ENCODE results near the gene MKRN2OS. TPM values are rescaled to one million over a fixed set of nuclear protein-coding genes. Genes with fewer than 3 reads are reported as not detected.

Gene MKRN2OS
- polyA plus RNA-seq, 1 experiment, result not detected

DNA sequence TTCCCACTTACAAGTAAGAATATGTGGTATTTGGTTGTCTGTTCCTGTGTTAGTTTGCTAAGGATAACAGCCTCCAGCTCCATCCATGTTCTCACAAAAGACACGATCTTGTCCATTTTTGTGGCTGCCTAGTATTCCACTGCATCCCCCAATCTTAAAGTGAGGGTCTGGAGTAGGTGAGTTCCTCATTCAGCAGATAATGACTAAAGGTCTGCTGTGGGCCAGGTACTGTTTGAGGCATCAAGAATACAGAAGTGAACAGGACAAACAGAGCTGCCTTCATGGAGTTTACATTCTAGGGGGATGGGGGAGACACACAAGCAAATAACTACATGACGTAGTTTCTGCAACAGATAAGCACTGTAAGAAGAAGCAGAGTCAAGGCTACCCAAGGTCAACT lies 24.3 kb downstream of the MKRN2OS start:
- TF ChIP-seq, protein P1, sequence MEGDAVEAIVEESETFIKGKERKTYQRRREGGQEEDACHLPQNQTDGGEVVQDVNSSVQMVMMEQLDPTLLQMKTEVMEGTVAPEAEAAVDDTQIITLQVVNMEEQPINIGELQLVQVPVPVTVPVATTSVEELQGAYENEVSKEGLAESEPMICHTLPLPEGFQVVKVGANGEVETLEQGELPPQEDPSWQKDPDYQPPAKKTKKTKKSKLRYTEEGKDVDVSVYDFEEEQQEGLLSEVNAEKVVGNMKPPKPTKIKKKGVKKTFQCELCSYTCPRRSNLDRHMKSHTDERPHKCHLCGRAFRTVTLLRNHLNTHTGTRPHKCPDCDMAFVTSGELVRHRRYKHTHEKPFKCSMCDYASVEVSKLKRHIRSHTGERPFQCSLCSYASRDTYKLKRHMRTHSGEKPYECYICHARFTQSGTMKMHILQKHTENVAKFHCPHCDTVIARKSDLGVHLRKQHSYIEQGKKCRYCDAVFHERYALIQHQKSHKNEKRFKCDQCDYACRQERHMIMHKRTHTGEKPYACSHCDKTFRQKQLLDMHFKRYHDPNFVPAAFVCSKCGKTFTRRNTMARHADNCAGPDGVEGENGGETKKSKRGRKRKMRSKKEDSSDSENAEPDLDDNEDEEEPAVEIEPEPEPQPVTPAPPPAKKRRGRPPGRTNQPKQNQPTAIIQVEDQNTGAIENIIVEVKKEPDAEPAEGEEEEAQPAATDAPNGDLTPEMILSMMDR (IDR thresholded peaks at IDR 0.05; ENCODE audit: low read depth, low read length), result no peak
- DNase-seq (ENCODE audit: low read depth, low spot score), result no peak
- H3K4me3 ChIP-seq (ENCODE audit: low read depth, low read length), result no peak overlapping the region
- H3K9me3 ChIP-seq (ENCODE audit: control insufficient read depth, insufficient read depth, low read length), result no peaks in the 10 kb centered on the region
- ChIA-PET POLR2A (no interaction called here), CTCF (no interaction called here)
- no peak overlapping the region for H3K27ac ChIP-seq (ENCODE audit: low read depth, low read length)
- no peaks in the 10 kb centered on the region for H3K27me3 ChIP-seq (ENCODE audit: control insufficient read depth, insufficient read depth, low read length)

DNA sequence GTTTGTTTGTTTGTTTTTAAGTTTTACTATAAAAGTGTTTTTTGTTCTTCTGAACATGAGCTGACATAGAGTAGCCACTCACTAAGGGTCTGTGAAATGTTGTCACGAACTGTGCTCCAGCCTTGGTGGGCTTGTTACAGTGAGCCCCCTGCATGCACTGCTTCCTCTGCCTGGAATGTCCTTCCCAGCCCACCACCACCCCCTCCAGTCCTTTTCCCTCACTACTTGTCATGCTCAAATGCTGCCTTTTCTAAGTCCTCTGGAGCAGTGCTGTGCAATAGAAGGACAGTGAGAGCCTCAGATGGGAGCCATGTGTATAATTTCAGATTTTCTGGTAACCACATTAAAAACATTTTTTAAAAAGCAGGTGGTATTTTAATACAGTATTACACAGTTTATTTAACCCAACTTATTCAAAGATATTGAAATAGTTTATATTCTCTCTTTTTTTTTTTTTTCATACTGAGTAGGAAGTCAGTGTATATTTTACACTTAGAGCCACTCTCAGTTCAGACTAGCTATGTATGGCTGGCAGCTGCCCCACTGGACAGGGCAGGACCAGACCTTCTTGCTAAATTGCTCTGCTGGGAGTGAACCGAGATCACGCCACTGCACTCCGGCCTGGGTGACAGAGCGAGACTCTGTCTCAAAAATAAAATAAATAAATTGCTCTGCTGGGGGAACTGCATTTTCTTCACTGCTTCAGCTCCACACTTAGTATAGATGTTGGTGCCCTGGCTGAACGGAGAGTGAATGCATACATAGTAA lies 26.9 kb downstream of the MKRN2OS start:
- CTCF ChIA-PET, result interaction anchor here (0.7 kb wide), 1 partner anchor 342 kb away, joined by 4 read pairs; no protein-coding TSS in a partner anchor

DNA sequence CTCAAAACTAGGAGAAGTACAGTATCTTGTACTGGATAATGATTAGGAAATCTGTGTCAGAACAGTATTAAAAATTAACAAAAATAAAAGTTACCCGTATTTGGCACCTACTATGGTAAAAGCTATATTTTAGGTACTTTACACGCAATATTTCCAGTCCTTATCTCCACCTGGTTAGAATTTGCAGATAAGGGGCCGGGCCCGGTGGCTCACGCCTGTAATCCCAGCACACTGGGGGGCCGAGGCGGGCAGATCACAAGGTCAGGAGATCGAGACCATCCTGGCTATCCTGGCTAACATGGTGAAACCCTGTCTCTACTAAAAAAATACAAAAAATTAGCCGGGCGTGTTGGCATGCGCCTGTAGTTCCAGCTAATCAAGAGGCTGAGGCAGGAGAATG lies 28.4 kb downstream of the MKRN2OS start:
- no peak overlapping the region for H3K27ac ChIP-seq (ENCODE audit: low read depth, low read length)
- no peaks in the 10 kb centered on the region for H3K27me3 ChIP-seq (ENCODE audit: control insufficient read depth, insufficient read depth, low read length)
- CTCF ChIA-PET, result no interaction called here
- no peak overlapping the region for H3K4me3 ChIP-seq (ENCODE audit: low read depth, low read length)
- POLR2A ChIA-PET, result interaction anchor here (0.7 kb wide), 1 partner anchor 60 kb away, joined by 3 read pairs; no protein-coding TSS in a partner anchor
- H3K9me3 ChIP-seq (ENCODE audit: control insufficient read depth, insufficient read depth, low read length), result no peaks in the 10 kb centered on the region
- no peak for DNase-seq (ENCODE audit: low read depth, low spot score)
- TF ChIP-seq, protein P1 (IDR thresholded peaks at IDR 0.05; ENCODE audit: low read depth, low read length), result no peak

More for the DNA sequence above, 26.9 kb downstream of the MKRN2OS start:
- TF ChIP-seq, protein P1 (IDR thresholded peaks at IDR 0.05; ENCODE audit: low read depth, low read length), result no peak
- POLR2A ChIA-PET, result no interaction called here
- no peaks in the 10 kb centered on the region for H3K27me3 ChIP-seq (ENCODE audit: control insufficient read depth, insufficient read depth, low read length)
- DNase-seq (ENCODE audit: low read depth, low spot score), result no peak
- no peak overlapping the region for H3K4me3 ChIP-seq (ENCODE audit: low read depth, low read length)
- H3K9me3 ChIP-seq (ENCODE audit: control insufficient read depth, insufficient read depth, low read length), result no peaks in the 10 kb centered on the region
- no peak overlapping the region for H3K27ac ChIP-seq (ENCODE audit: low read depth, low read length)

DNA sequence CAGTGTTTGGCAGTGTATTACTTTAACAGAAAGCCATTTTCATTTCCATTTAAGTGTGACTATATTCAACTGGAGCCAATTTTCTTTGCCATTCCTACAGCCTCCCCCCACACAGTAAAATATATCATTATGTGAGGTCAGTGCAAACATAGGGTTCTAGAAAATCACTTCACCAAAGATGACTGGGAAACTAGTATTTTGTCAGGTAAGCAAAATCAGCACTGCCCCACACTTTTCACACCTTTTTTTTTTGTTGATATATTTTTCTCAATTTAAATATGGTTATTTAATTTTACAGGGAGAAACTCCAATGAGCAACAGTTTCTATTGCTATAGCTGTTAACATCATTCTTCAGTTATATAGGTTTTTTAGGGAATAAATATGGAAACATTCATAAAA lies 29.7 kb downstream of the MKRN2OS start:
- Histone ChIP-seq H3K27me3 (ENCODE audit: control insufficient read depth, insufficient read depth, low read length) (no peaks in the 10 kb centered on the region), H3K9me3 (ENCODE audit: control insufficient read depth, insufficient read depth, low read length) (no peaks in the 10 kb centered on the region), H3K4me3 (ENCODE audit: low read depth, low read length) (no peak overlapping the region), H3K27ac (ENCODE audit: low read depth, low read length) (no peak overlapping the region)
- ChIA-PET POLR2A (no interaction called here), CTCF (no interaction called here)
- DNase-seq (ENCODE audit: low read depth, low spot score), result no peak
- TF ChIP-seq, protein P1 (IDR thresholded peaks at IDR 0.05; ENCODE audit: low read depth, low read length), result no peak

DNA sequence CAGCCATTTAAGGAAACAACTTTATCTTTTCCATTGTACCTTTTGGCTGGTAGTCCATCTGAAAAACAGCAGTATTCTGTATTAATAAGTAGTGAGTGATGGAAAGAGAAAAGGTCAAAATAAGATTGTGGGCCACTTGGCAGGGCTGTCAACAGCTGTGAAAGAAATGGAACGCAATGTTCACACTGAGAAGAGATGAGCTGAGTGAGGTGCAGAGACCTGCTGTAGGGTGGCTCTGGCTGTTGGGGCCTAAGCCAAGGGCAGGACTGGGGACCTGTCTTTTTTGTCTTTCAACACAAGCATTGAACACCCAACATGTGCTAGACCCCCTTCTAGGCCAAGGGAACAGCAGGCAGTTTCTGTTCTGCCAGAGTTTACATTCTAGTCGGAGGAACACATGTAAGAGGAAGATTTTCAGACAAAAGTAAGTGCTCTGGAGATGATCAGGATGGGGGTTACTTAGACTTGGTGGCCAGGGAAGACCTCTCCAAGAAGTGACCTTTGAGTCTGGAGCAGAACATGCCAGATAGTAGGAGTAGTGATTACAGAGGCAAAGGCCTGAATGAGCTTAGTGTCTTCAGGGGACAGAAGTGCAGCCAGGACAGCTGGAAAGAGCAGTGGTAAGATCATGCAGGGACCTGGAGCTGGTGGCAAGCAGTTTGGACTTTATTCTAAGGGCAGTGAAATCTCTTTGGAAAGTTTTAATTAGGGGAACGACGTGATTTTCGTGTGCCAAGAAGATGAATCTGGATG lies 31.4 kb downstream of the MKRN2OS start:
- ChIA-PET POLR2A (no interaction called here), CTCF (interaction anchor here (1.3 kb wide), 1 partner anchor 378 kb away, joined by 3 read pairs; no protein-coding TSS in a partner anchor)
- Histone ChIP-seq H3K9me3 (ENCODE audit: control insufficient read depth, insufficient read depth, low read length) (no peaks in the 10 kb centered on the region), H3K27me3 (ENCODE audit: control insufficient read depth, insufficient read depth, low read length) (no peaks in the 10 kb centered on the region), H3K27ac (ENCODE audit: low read depth, low read length) (no peak overlapping the region), H3K4me3 (ENCODE audit: low read depth, low read length) (no peak overlapping the region)
- DNase-seq (ENCODE audit: low read depth, low spot score), result no peak
- TF ChIP-seq, protein P1 (IDR thresholded peaks at IDR 0.05; ENCODE audit: low read depth, low read length), result no peak

Measured in AG04450 (cell line).